GM18868 (cell line): ENCODE measurements around the gene KIAA0513.

ENCODE experiments used
- ATAC-seq: cut with Tn5 transposase; IDR thresholded peaks from one replicate; pipeline ENCODE4 v1.9.1; 2021; ENCODE audit warnings: mild to moderate bottlenecking, moderate library complexity; ENCODE audit not compliant: unreplicated experiment

Gene KIAA0513

DNA sequence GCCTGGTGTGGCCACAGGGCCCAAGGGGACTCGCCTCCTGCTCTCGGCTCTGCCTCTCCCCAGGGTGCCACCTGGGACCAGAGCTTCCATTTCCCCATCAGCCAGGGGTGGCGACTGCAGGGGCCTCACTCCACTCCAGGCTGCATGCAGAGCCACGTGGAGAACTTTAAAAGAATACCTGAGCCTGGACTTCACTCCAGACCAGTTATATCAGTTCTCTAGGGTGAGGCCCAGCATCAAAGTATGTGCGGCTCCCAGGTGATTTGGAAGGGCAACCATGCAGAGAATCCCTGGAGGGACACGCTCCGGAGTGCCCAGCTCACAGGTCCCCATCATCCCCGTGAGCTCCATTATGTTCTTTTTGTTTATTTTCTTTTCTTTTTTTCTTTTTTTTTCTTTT lies 39.8 kb downstream of the KIAA0513 start:
- no peak for ATAC-seq

DNA sequence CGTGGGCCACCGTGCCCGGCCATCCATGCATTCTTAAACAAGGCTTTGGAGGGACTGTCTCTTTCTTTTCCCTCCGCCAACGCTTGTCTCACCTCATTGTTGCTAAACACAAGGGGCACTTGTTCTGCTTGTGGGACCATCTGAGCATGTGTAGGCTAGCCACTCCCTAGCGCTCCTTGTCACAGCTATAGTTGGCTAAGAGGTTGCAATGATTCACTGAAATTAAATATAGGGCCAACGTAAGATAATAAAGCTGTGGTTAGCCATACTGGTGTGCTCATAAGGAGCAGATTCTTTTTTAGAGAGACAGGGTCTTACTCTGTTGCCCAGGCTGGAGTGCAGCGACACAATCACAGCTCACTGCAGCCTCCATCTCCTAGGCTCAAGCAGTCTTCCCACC lies 41.2 kb downstream of the KIAA0513 start:
- ATAC-seq: no peak

DNA sequence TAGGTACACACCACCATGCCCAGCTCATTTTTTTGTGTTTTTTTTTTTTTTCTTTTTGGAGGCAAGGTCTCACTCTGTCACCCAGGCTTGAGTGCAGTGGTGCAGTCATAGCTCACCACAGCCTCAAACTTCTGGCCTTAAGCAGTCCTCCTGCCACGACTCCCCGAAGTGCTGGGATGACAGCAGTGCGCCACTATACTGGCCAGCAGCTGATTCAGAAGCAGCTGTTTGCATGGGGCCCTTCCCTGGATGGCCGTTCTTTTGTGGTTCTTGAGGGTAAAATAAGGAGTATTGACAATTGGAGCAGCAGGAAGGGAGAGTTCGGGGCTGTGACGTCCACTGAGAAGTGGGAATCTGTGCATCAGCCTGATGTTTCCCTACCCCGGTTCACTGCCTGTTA lies 41.6 kb downstream of the KIAA0513 start:
- ATAC-seq: no peak

DNA sequence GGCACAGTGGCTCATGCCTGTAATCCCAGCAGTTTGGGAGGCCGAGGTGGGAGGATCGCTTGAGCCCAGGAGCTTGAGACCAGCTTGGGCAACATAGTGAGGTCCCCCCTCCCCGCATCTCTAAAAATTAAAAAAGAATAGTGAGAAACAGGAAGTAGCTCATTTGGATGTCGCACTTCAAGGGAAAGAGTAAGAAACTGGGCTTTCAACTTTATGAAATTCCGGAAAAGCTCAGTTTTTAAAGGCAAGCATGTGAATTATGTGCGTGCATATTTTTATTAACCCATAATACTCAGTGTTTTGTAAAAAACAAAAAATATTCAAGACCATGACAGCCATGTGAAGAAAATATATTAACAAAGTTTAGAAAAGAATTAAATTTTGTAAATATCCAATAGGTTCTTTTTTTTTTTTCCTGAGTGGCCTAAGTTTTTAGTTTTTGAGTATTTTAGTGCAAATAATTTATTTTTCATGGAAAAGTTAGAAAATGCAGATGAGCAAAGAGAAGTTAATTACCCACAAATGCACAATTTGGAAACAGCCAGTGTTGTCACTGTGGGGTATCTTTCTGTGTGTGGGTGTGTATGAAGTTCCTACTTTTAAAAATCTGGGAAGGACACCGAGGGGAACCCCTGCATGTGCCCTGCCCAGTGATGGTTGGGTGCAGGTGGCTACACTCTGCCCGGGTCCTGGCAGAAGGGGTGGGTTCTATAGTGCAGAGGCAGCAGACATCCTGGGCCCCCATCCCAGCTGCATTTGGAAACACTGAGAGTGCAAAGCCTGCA lies 44.7 kb downstream of the KIAA0513 start:
- no peak for ATAC-seq

DNA sequence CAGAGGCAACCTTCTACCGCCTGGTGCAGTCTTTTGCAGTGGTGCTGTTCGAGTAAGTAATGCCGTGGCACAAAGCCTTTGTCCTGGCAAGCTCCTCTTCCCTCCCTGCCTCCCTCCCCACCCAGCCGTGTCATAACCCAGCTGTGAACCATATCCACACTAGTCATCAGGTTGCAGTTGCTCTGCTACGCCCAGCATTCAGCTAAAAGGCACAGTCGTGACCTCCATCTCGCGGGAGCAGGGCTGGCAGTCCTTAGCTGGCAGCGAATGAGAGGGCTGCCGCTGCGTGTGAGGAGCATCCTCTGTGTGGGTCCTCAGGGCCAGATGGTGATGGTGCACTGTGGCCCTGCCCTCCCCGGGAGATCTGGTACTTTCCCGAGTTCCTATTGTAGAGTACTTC lies 45.4 kb downstream of the KIAA0513 start:
- no peak for ATAC-seq

DNA sequence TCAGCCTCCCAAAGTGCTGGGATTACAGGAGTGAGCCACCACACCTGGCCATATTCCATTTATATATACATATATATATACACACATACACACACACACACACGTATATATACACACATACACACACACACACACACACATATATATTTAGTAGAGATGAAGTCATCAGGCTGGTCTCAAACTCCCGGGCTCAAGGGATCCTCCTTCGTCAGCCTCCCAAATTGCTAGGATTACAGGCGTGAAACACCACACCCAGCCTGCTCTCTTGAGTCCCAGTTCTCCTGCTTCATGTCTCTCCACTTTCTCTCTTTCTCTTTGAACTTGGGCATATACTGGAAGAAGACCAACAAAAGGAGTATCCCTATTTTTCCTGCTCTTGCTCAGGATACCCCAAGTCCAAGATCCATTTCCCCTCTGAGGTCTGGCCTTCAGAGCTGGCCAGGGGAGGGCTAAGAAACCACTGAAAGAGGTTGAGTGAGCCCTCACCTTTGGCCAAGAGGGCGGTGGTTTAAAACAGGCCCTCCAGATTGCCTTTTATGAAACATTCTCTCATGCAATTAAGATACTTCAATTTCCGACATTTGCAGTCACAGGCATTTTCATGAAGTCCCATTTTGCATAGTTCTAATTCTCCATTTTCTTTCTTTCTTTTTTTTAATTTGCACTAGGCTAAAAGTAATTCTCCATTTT lies 46.8 kb downstream of the KIAA0513 start:
- no peak for ATAC-seq

DNA sequence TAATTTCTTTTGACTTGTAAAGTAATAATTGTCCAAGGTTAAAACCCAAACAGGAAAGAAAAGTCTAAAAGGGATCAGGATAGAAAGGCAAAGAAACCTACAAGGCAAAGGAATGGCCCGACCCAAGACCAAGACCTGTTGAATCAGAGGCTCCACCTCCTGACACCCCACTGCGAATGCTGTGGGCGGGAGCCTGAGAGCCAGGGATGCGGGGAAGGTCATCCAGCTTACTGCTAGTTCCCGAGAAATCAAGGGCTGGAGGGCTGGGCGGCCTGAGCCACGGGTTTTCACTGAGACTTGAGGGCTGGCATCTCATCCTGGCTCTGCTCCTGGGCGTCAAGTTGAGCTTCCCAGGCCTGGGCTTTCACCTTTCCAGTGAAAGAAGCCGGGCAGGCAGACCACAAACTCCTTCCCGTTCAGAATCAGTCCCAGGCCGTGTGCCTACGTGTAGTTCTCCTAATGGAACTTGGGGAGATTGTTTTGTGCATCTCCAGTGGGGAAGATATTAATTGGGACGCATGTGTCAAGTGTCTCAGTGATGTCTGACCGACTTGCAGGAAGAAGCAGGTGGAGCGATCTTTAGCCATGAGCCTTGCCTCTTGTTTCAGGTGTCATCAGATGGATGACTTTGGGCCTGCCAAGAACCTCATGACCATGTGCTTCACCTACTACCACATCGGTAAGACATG lies 47.8 kb downstream of the KIAA0513 start:
- ATAC-seq: no peak

DNA sequence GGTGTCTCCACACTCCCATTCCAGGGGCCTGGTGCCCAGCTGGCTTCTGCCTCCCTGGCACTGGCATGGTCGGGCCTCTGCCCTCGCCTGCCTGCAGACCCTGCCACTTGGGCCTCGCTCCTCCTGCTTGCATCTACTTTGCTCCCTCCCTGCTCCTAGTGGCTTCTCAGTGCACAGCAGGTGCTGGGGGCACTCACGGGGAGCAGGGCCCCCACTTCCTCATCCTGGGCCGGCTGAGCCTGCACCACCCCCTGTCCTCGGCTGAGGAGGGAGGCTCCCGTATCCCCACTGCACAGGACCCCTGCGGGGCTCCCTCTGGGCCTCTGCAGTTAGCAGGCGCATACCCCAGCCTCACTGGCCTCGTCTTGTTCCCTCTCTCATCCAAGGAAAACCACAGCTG lies 49.4 kb downstream of the KIAA0513 start:
- no peak for ATAC-seq

DNA sequence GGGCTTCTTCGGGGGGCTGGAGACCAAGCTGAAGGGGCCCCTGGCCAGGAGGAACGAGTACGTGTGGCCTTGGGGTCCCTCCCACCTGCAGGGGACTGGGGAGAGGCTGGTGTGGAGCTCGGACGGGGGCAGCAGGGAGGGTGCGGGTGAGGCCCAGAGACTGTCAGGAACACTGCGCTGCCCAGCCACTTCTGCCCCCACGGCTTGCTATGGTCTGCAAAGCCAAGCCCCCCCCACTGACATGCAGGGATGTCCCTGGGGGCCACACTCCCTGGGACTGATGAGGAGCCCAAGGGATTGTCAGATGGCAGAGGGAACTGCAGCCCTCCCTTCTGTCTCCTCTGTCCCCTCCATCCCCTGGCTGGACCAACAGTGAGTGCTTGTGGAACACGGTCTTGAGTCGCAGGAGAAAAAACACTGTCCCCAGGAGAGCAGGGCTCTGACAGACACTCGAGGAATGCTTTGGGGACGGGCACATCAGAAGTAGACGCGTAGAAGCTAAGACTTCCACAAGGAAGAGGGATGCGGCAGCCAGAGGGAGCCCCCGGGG lies 50.1 kb downstream of the KIAA0513 start:
- no peak for ATAC-seq

DNA sequence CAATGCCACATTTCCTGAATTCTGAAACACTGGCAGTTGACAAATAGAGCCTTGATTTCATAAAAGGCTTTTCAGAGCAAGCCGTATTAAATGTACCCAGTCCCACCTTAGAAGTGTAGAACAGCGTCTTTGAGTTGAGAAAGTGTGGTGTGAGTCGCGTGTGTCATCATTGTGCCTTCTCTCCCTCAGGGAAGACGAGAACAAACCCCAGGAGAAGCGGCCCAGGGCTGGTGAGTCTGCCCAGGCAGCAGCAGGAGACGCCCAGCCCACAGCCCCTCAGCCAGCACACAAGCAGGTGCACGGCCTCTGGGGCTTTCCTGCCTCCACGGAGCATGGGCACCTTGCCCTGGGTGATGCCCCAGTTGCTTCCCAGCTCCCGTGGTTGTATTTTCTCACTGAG lies 50.6 kb downstream of the KIAA0513 start:
- no peak for ATAC-seq

DNA sequence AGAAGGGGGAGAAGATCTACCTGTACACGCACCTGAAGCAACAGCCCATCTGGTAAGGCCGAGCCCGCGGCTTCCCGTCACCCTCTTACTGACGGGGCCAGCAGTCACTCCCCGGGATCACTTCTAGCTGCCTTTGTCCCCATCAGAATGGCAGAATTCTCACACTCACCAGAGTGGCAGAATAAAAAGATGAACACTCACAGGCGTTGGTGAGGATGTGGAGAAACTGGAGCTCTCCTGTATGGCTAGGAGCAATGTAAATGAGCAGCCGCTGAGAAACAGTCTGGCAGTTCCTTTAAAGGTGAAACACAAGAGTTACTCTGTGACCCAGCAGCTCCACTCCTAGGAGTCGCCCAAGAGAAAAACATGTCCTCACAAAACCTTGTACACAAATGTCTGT lies 51.4 kb downstream of the KIAA0513 start:
- no peak for ATAC-seq

DNA sequence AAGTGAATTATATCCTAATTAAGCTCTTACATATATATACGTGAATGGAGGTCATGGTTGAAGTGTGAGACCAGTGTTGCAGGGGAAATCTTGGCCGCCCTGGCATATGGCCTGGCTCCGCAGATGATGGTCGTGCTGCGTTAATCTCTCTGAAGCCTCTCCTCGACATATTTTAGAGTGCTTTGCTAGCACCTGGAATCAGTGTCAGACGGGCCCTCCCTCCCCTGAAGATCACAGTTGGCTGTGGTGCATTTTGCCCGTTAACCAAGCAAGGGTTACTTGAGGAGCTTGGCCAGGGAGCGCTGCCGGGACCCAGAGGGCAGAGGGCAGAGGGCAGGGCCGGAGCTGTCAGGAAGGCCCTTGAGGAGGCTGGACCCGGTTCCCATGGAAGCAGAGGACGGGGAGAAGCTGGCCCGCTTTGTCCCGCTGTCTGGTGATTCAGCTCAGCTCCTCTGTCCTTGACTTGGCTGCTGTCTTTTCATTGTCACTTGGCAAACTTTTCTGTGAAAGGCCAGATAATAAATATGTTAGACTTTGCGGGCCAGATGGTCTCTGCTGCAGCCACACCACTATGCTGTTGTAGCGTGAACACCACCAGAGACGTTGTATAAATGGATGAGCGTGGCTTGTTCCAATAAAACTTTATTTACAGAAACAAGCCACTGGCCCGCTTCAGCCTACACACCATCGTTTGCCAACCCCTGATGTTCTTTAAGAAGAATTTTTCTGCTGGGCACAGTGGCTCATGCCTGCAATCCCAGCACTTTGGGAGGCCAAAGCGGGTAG lies 52.4 kb downstream of the KIAA0513 start:
- no peak for ATAC-seq

DNA sequence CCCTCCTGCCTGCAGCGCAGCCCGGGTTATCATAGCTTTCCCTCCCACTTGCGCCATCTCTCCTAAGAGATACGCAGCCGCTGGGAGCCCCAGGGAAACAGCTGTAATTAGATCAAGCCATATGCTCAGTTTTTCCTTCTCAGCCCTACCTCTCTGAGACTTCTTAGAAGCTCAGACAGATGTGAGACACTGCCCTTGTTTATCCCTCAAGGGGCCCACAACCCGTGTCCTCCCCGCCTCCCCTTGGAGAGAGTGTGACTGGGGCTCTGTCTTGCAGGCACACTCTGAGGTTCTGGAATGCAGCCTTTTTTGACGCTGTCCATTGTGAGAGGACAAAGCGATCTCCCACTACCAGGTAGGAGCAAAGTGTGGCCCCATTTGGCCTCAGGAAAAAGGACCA lies 53.4 kb downstream of the KIAA0513 start:
- ATAC-seq: no peak

DNA sequence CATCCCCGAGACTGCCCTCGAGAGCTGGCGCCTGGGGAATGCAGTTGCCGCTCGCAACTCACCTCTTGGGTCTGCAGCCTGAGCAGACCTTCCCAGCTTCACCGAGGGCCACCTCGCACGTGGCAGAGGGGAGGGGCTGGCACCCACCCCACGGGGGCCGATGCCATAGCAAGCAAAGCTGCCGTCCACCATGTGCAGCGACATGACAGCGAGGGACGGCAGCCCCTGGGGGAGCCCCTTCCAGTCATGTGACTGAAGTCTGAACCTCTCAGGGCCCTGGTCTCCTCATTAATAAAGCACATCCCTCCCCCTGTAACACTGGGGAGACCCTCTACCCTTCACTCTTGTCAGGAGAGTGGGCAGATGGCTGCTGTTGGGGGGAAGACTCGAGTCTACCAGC lies 54.2 kb downstream of the KIAA0513 start:
- ATAC-seq: no peak

DNA sequence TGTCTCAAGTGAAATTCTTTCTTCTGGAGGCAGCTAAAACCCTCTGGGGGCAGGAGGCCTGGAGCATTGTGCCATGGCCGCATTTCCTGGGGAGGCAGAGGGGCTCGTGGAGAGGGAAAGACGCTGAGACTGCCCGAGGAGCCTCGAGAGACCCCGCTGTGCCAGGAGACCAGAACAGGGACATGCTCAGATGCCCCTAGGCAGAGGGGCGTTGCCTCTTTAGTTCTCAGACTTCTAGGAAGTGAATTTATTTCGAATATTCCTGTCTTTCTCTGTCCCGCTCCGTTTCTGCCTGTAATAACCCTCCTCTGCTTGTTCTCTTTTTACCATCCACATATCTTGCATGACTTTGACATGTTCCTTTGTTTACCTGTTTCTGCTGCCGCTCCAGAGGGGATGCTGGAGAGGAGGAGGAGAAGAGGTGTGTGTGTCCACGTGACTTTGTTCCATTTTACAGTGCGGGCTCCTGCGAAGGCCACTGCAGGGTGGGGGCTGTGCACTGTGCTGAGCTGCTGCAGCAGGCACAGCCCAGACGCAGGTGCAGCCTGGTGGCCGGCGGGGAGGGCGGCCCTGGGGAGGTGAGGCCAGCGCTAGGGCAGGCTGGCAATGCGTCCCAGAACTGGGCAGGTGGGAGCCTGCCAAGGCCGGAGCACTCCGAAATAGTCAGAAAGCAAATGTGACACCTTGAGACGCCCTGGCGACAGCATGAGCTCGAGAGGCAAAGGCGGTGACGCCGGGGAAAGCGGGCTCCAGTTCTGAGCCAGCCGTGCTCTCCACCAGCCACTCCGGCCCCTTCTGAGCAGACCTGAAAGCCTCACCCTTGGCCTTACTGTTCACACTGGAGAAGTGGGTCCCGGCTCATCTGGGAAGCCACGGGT lies 54.8 kb downstream of the KIAA0513 start:
- ATAC-seq: no peak

DNA sequence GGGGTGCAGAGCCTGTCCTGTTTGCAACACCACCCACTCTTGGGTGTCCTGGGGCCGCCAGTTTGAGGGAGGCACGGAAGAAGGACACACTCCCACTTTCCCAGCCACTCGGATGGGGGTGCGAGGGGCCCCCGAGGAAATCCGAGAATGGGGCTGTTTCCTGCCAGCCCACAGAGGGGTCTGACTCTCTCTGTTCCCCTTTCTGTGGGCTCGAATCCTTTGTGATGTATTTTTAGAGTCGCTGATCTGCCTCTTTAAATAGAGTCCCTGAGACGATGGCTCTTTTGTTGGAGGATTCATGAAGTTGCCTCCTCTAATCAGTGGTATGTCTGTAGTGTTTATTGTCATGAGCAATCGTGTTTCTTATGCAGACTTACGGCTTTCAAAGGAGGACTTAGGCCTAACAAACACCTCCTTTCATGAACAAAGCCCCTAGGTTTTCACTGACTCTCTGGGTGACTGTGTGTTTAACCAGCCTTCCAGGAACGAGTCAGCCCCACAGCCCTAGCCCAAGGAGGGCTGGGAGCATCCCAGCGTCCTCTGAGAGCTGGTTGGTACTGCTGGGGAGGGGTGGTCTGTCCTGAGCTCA lies 55.5 kb downstream of the KIAA0513 start:
- ATAC-seq: no peak

DNA sequence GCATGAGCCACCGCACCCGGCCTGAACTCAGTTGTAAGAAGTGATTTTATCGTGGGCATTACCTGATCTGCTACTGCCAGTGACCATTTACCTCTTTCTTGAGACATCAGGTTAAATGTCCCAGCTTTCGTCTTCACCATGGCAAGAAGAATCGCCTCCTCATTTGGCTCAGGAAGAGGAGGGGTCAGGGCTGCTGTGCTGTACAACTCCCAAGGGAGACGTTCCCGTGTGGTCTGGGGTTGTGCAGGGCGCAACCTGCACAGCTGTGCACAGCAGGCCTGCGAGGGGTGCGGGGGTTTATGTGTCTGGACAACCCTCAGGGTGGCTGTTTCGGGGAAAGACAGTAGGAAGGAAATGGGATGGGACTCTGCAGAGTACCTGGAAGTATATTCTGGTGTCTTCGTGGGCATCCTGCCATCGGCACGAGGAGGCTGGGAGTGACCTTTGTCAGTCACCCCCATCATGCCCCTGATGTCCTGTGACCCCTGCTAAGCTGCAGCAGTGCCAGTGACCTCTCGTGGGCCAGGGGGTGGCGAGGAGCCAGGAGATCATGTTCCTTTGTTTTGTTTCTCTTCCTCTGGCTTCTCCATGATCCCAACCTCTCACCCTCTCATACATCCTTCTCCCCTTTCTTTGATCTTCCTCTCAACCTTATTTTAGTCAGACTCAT lies 57.4 kb downstream of the KIAA0513 start:
- ATAC-seq: no peak

DNA sequence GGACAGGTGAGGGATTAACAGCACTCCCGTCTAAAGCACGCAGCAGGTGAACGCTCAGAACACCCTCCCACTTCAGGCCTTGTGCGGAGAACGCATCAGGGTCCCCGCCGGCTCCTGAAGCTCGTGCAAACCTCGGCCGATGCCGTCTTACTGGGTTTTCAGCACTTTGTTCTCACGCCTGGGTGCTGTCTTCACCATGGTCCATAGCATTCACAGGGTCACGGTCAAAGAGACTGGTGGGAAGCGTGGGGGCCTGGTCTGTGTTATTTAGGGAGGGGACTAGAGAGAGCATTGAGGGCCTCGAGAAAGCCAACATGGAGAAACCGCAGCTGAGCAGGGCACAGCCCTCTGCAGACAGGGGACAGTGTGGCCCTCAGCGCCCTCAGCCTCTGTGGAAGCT lies 58.1 kb downstream of the KIAA0513 start:
- ATAC-seq: no peak
